WTC11 (cell line): ENCODE measurements around the gene LSP1. TPM values are rescaled to one million over a fixed set of nuclear protein-coding genes. Genes with fewer than 3 reads are reported as not detected.
A peak's percentile ranks its signal among the peaks of the same experiment; 100 is the strongest.

Experiments
- ATAC-seq: fragments of 200-7000 bp; cut with Tn5 transposase; 2 replicates; pipeline ENCODE4 v1.10.0; 2021; ENCODE audit warnings: mild to moderate bottlenecking, moderate library complexity
- CTCF ChIA-PET: fragments of 300-600 bp; sonication (Branson Sonifier 250); formaldehyde crosslinking; loops from one replicate; lab custom pipeline; 2021; ENCODE audit warnings: antibody characterized with exemption; lab: Charles Lee
- POLR2A ChIA-PET: fragments of 350-600 bp; sonication (Branson Sonifier 250); formaldehyde crosslinking; loops from one replicate; lab custom pipeline; 2021; ENCODE audit warnings: antibody characterized with exemption; lab: Charles Lee
- DNase-seq: peaks from one replicate; pipeline ENCODE4 v3.0.0; 2021; ENCODE audit warnings: low spot score
- H3K27ac Mint-ChIP-seq: 2 replicates; pipeline ENCODE4 v1.8.0; 2021; ENCODE audit warnings: mixed read lengths
- H3K27me3 Mint-ChIP-seq: 2 replicates; pipeline ENCODE4 v1.8.0; 2021; ENCODE audit warnings: low read depth, mild to moderate bottlenecking, moderate library complexity, mixed read lengths
- H3K36me3 Mint-ChIP-seq: 2 replicates; pipeline ENCODE4 v1.8.0; 2021; ENCODE audit warnings: mixed read lengths
- H3K4me1 Mint-ChIP-seq: 2 replicates; pipeline ENCODE4 v1.8.0; 2022; ENCODE audit warnings: mixed read lengths
- H3K4me3 Mint-ChIP-seq: 2 replicates; pipeline ENCODE4 v1.8.0; 2021; ENCODE audit warnings: mild to moderate bottlenecking, moderate library complexity, mixed read lengths
- H3K9me3 Mint-ChIP-seq: 2 replicates; pipeline ENCODE4 v1.8.0; 2021; ENCODE audit warnings: mixed read lengths
- ATF2 ChIP-seq: sonication (generic); formaldehyde crosslinking; IDR thresholded peaks from 2 replicates; pipeline ENCODE4 v1.8.1; 2022; ENCODE audit warnings: low read depth, missing genetic modification reagents, borderline replicate concordance
- CBFB ChIP-seq: sonication (generic); formaldehyde crosslinking; IDR thresholded peaks from 2 replicates; pipeline ENCODE4 v1.8.1; 2022; ENCODE audit warnings: mild to moderate bottlenecking, low read depth, missing genetic modification reagents
- CTCF ChIP-seq: fragments of 200-600 bp; IDR thresholded peaks from 2 replicates; pipeline ENCODE4 v1.8.0; 2022; ENCODE audit warnings: antibody characterized with exemption
- ERG ChIP-seq: fragments of 250-450 bp; sonication (Bioruptor Pico); IDR thresholded peaks from 2 replicates; pipeline ENCODE4 v1.8.0; 2021; ENCODE audit warnings: mild to moderate bottlenecking
- ETV6 ChIP-seq: sonication (generic); formaldehyde crosslinking; IDR thresholded peaks from 2 replicates; pipeline ENCODE4 v1.8.1; 2022; ENCODE audit warnings: mild to moderate bottlenecking, missing genetic modification reagents
- GABPB1 ChIP-seq: sonication (generic); formaldehyde crosslinking; IDR thresholded peaks from 2 replicates; pipeline ENCODE4 v1.8.1; 2023; ENCODE audit warnings: mild to moderate bottlenecking, missing genetic modification reagents
- IRF1 ChIP-seq: sonication (generic); formaldehyde crosslinking; IDR thresholded peaks from 2 replicates; pipeline ENCODE4 v1.8.0; 2023; ENCODE audit warnings: missing genetic modification reagents
- JAZF1 ChIP-seq: fragments of 250-450 bp; sonication (Bioruptor Pico); IDR thresholded peaks from 2 replicates; pipeline ENCODE4 v1.9.0; 2021; ENCODE audit warnings: moderate library complexity, mild to moderate bottlenecking, inconsistent platforms
- MXD4 ChIP-seq: fragments of 250-450 bp; sonication (Bioruptor Pico); IDR thresholded peaks from 2 replicates; pipeline ENCODE4 v1.8.0; 2021; ENCODE audit warnings: mild to moderate bottlenecking, moderate library complexity, borderline replicate concordance
- NFYB ChIP-seq: sonication (generic); formaldehyde crosslinking; conservative IDR thresholded peaks from 2 replicates; pipeline ENCODE4 v1.8.0; 2022; ENCODE audit warnings: low read depth, missing genetic modification reagents
- OVOL2 ChIP-seq: fragments of 250-450 bp; sonication (Bioruptor Pico); IDR thresholded peaks from 2 replicates; pipeline ENCODE4 v1.9.0; 2021; ENCODE audit warnings: mild to moderate bottlenecking, borderline replicate concordance
- RELA ChIP-seq: sonication (generic); formaldehyde crosslinking; IDR thresholded peaks from 2 replicates; pipeline ENCODE4 v1.8.1; 2022; ENCODE audit warnings: missing genetic modification reagents, mild to moderate bottlenecking, borderline replicate concordance
- SOX15 ChIP-seq: fragments of 250-450 bp; sonication (Bioruptor Pico); IDR thresholded peaks from 2 replicates; pipeline ENCODE4 v1.9.0; 2021; ENCODE audit warnings: mild to moderate bottlenecking
- TCF7 ChIP-seq: sonication (generic); formaldehyde crosslinking; IDR thresholded peaks from 2 replicates; pipeline ENCODE4 v1.8.0; 2022; ENCODE audit warnings: mild to moderate bottlenecking, low read depth, missing genetic modification reagents, moderate library complexity
- ZNF121 ChIP-seq: sonication (generic); formaldehyde crosslinking; IDR thresholded peaks from 2 replicates; pipeline ENCODE4 v1.8.0; 2023; ENCODE audit warnings: missing genetic modification reagents
- ZNF138 ChIP-seq: sonication (generic); formaldehyde crosslinking; conservative IDR thresholded peaks from 2 replicates; pipeline ENCODE4 v1.8.1; 2022; ENCODE audit warnings: mild to moderate bottlenecking, moderate library complexity, missing genetic modification reagents
- ZNF416 ChIP-seq: fragments of 250-450 bp; sonication (Bioruptor Pico); IDR thresholded peaks from 2 replicates; pipeline ENCODE4 v1.9.0; 2021; ENCODE audit warnings: mild to moderate bottlenecking, inconsistent platforms
- ZNF425 ChIP-seq: fragments of 250-450 bp; sonication (Bioruptor Pico); conservative IDR thresholded peaks from 2 replicates; pipeline ENCODE4 v1.9.0; 2021; ENCODE audit warnings: mild to moderate bottlenecking
- ZNF532 ChIP-seq: fragments of 250-450 bp; sonication (Bioruptor Pico); IDR thresholded peaks from 2 replicates; pipeline ENCODE4 v1.9.0; 2021; ENCODE audit warnings: mild to moderate bottlenecking, borderline replicate concordance
- ZSCAN18 ChIP-seq: fragments of 250-450 bp; sonication (Bioruptor Pico); IDR thresholded peaks from 2 replicates; pipeline ENCODE4 v2.1.2; 2022; ENCODE audit warnings: mild to moderate bottlenecking, moderate library complexity
- total RNA-seq: library from RNA; stranded (reverse); gene quantifications from 3 replicates; pipeline ENCODE4 v1.2.3, GENCODE V29; 2021

Gene LSP1
- total RNA-seq, 1 experiment from 2014 or later, result 0.77 TPM

- TF ChIP-seq ATF2 (no peak), ZSCAN18 (CRISPR knock-in tag) (no peak), OVOL2 (CRISPR knock-in tag) (no peak), ERG (CRISPR knock-in tag) (no peak), ZNF416 (no peak), ZNF138 (CRISPR knock-in tag) (no peak), ZNF425 (CRISPR knock-in tag) (no peak), ETV6 (CRISPR knock-in tag) (no peak), RELA (no peak), ZNF532 (CRISPR knock-in tag) (no peak), IRF1 (CRISPR knock-in tag) (no peak), ZNF121 (no peak), GABPB1 (no peak)
These were observed 77.6 kb downstream of the LSP1 start (continued) for GRCh38 chr11:1930462-1930830.

GRCh38 chr11:1931341-1932104 lies 78.6 kb downstream of the LSP1 start:
- no peaks in the 10 kb centered on the region for H3K4me1 Mint-ChIP-seq
- CTCF ChIA-PET, result interaction anchor here (0.6 to 2.1 kb wide), 2 partner anchors 9 to 49 kb away, joined by 3 to 9 read pairs; no protein-coding TSS in a partner anchor
- DNase-seq (peak; percentile 9), ATAC-seq (no peak)
- H3K9me3 Mint-ChIP-seq, result no peaks in the 10 kb centered on the region
- H3K4me3 Mint-ChIP-seq, result no peak overlapping the region
- no peaks in the 10 kb centered on the region; the same call in 1 of the 2 replicates for H3K27me3 Mint-ChIP-seq
- TF ChIP-seq SOX15 (CRISPR knock-in tag), result no peak
- no peak for TF ChIP-seq NFYB (CRISPR knock-in tag)
- no peak for TF ChIP-seq CTCF
- TF ChIP-seq OVOL2 (CRISPR knock-in tag), result no peak
- TF ChIP-seq JAZF1, result no peak
- TF ChIP-seq MXD4 (CRISPR knock-in tag), result no peak
- TF ChIP-seq TCF7, result no peak
- no peak for TF ChIP-seq ZSCAN18 (CRISPR knock-in tag)
- TF ChIP-seq CBFB (CRISPR knock-in tag), result no peak
- peak overlapping the region; percentile 32; the same call in 1 of the 2 replicates for H3K27ac Mint-ChIP-seq
- no peaks in the 10 kb centered on the region for H3K36me3 Mint-ChIP-seq
- POLR2A ChIA-PET, result no interaction called here
